Parathyroid adenoma (tissue), 2 donors: Measurements from ENCODE around the gene GPATCH1.
A peak's percentile ranks its signal among the peaks of the same experiment; 100 is the strongest.

Source experiments
- H2AFZ ChIP-seq: fragments of 300-600 bp; sonication (generic); one replicate; pipeline ENCODE4 v1.7.0; 2017; ENCODE audit warnings: antibody characterized with exemption, mild to moderate bottlenecking
- H3K27ac ChIP-seq: fragments of 300-600 bp; sonication (generic); one replicate; pipeline ENCODE4 v1.7.0; 2017
- H3K27me3 ChIP-seq: fragments of 300-600 bp; sonication (generic); one replicate; pipeline ENCODE4 v1.7.0; 2017; ENCODE audit warnings: low read length; ENCODE audit not compliant: control insufficient read depth, insufficient read depth
- H3K36me3 ChIP-seq: fragments of 300-600 bp; sonication (generic); one replicate; pipeline ENCODE4 v1.7.0; 2017; ENCODE audit warnings: low read length; ENCODE audit not compliant: control insufficient read depth, insufficient read depth
- H3K4me1 ChIP-seq: fragments of 300-600 bp; sonication (generic); one replicate; pipeline ENCODE4 v1.7.0; 2017; ENCODE audit warnings: control low read depth
- H3K4me2 ChIP-seq: fragments of 300-600 bp; sonication (generic); one replicate; pipeline ENCODE4 v1.7.0; 2017; ENCODE audit warnings: low read length
- H3K4me3 ChIP-seq: fragments of 300-600 bp; sonication (generic); one replicate; pipeline ENCODE4 v1.7.0; 2017; ENCODE audit warnings: low read depth, low read length
- H3K79me2 ChIP-seq: fragments of 300-600 bp; sonication (generic); one replicate; pipeline ENCODE4 v1.7.0; 2017; ENCODE audit warnings: control low read depth
- H3K9ac ChIP-seq: fragments of 300-600 bp; sonication (generic); one replicate; pipeline ENCODE4 v1.7.0; 2017; ENCODE audit warnings: mild to moderate bottlenecking
- H3K9me3 ChIP-seq: fragments of 300-600 bp; sonication (generic); one replicate; pipeline ENCODE4 v1.7.0; 2017; ENCODE audit warnings: low read length; ENCODE audit not compliant: control insufficient read depth
- TF ChIP-seq, protein P1 (sequence below): fragments of 300-600 bp; sonication (generic); IDR thresholded peaks from one replicate; pipeline ENCODE4 v1.7.0; 2017; ENCODE audit warnings: antibody characterized with exemption, mild to moderate bottlenecking
- donor health status: primary hyperparathyroidism.

The GPATCH1 gene

DNA sequence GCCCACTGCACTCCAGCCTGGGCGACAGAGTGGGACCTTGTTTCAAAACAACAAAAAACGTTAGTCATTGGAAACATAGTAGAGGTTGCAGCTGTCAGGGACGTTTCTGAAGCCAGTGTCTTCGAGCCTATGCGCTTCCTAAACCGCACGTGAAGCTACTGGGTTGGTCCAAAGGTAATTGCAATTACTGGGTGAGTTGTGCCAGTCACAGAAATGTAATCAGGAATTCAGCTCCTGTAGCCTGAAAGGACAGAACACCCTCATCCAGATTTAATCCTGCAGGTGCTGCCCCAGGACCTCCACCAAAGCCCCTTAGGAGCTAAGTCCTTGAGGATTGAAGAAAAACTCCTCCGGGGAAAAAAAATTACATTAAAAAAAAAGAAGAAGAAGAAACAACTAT, 13.9 kb upstream of the GPATCH1 start:
- Histone ChIP-seq H3K4me1 (peaks cover 4% of the 10 kb centered on the region), H3K27me3 (no peaks in the 10 kb centered on the region), H2AFZ (no peak overlapping the region), H3K36me3 (no peaks in the 10 kb centered on the region), H3K9me3 (no peaks in the 10 kb centered on the region), H3K4me3 (no peak overlapping the region), H3K79me2 (peaks cover 2% of the 10 kb centered on the region), H3K9ac (no peak overlapping the region), H3K27ac (no peak overlapping the region), H3K4me2 (no peak overlapping the region)
- TF ChIP-seq, protein P1, sequence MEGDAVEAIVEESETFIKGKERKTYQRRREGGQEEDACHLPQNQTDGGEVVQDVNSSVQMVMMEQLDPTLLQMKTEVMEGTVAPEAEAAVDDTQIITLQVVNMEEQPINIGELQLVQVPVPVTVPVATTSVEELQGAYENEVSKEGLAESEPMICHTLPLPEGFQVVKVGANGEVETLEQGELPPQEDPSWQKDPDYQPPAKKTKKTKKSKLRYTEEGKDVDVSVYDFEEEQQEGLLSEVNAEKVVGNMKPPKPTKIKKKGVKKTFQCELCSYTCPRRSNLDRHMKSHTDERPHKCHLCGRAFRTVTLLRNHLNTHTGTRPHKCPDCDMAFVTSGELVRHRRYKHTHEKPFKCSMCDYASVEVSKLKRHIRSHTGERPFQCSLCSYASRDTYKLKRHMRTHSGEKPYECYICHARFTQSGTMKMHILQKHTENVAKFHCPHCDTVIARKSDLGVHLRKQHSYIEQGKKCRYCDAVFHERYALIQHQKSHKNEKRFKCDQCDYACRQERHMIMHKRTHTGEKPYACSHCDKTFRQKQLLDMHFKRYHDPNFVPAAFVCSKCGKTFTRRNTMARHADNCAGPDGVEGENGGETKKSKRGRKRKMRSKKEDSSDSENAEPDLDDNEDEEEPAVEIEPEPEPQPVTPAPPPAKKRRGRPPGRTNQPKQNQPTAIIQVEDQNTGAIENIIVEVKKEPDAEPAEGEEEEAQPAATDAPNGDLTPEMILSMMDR, result no peak

DNA sequence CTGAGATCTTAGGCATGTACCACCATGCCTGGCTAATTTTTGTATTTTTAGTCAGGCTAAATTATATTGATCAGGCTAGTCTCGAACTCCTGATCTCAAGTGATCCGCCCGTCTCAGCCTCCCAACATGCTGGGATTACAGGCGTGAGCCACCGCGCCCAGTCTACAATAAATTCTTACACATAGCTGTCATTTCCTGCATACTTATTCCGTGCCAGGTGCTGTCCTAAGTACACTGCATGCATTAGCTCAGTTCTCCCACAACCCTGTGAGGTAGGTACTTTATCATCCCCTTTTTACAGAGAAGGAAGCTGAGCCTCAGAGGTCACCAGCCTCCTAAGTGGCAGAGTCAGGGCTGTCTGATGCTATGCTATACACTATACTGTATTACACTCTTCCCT, 9.1 kb upstream of the GPATCH1 start:
- Histone ChIP-seq H3K9ac (no peak overlapping the region), H3K9me3 (no peaks in the 10 kb centered on the region), H3K4me2 (no peak overlapping the region), H3K4me1 (no peaks in the 10 kb centered on the region), H2AFZ (no peak overlapping the region), H3K4me3 (no peak overlapping the region), H3K27ac (no peak overlapping the region), H3K79me2 (no peaks in the 10 kb centered on the region), H3K27me3 (no peaks in the 10 kb centered on the region), H3K36me3 (no peaks in the 10 kb centered on the region)
- TF ChIP-seq, protein P1, result no peak

DNA sequence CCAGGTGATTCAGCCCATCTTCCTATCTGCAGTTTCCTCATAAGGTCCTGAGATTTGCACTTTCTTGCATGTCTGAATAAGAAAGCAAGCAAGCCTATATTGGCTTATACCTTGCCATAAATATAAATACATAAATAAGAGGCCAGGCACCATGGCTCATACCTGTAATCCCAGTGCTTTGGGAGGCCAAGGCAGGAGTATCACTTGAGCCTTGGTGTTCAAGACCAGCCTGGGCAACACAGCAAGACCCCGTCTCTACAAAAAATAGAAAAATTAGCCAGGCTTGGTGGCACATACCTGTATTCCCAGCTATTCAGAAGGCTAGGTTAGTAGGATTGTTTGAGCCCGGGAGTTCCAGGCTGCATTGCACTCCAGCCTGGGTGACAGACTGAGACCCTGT, 5.5 kb upstream of the GPATCH1 start:
- Histone ChIP-seq H3K4me3 (no peak overlapping the region), H3K4me2 (no peak overlapping the region), H2AFZ (no peak overlapping the region), H3K36me3 (no peaks in the 10 kb centered on the region), H3K9me3 (no peaks in the 10 kb centered on the region), H3K79me2 (no peaks in the 10 kb centered on the region), H3K9ac (no peak overlapping the region), H3K27me3 (no peaks in the 10 kb centered on the region), H3K4me1 (no peaks in the 10 kb centered on the region), H3K27ac (no peak overlapping the region)
- TF ChIP-seq, protein P1, result no peak

DNA sequence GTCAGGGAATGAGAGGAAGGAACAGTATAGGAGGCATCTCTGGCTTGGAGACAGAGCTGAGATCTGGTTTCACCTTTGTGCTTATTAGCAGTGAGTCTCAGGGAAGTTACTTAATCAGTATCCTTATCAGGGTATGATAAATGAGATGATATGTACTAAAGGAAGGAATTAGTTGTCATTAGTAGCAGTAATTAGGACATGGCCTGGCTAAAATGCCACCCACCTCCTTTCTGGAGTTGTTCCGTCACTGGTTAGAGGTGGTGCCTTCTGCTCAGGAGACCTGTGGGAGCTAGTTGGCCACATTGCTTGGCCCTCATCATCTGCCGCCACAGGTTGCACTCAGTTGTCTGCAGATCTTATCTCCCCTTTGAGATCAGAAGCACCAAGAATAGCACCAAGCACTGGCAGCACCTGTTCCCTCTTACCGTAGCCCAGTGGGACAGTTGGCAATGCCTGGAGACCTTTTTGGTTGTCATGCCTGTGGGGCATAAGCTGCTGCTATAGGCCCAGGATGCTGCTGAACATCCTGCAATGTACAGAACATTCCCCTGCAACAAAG, 4.7 kb downstream of the GPATCH1 start:
- Histone ChIP-seq H3K27me3 (no peaks in the 10 kb centered on the region), H3K36me3 (no peaks in the 10 kb centered on the region), H3K9me3 (no peaks in the 10 kb centered on the region), H3K4me3 (no peak overlapping the region), H3K4me1 (peaks cover 10% of the 10 kb centered on the region), H2AFZ (no peak overlapping the region), H3K4me2 (peak overlapping the region; percentile 37), H3K79me2 (peaks cover 8% of the 10 kb centered on the region), H3K27ac (no peak overlapping the region), H3K9ac (no peak overlapping the region)
- TF ChIP-seq, protein P1, result no peak

DNA sequence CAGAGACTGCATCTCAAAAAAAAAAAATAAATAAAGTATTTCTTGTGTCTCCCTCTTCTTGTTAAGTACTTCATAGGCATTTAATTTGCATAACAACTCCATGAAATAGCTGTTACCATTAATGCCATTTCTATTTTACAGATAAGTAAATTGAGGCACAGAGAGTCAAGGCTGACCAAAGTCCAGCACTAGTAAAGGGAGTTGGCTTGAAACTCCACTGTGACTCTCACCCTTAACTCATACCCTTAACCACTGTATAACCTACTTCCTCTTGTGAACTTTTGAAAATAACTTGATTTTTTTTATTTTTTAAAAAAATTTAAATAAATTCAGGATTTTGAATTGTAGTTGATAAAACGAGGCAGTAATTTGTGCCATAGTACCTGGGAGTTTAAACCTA, 6.0 kb downstream of the GPATCH1 start:
- Histone ChIP-seq H3K9ac (no peak overlapping the region), H3K9me3 (no peaks in the 10 kb centered on the region)
- TF ChIP-seq, protein P1, result no peak

More for the DNA sequence above, 6.0 kb downstream of the GPATCH1 start:
- Histone ChIP-seq H2AFZ (no peak overlapping the region), H3K36me3 (no peaks in the 10 kb centered on the region), H3K4me1 (peaks cover 5% of the 10 kb centered on the region), H3K4me3 (no peak overlapping the region), H3K27ac (no peak overlapping the region), H3K79me2 (peaks cover 5% of the 10 kb centered on the region), H3K4me2 (no peak overlapping the region), H3K27me3 (no peaks in the 10 kb centered on the region)
